GM23338 (cell line): Measurements from ENCODE around the gene GPT2. TPM values are rescaled to one million over a fixed set of nuclear protein-coding genes. Genes with fewer than 3 reads are reported as not detected.

Experiments used
- ATAC-seq: fragments of 200-7000 bp; cut with Tn5 transposase; 3 replicates; pipeline ENCODE4 v1.9.1; 2020
- DNase-seq: peaks from one replicate; pipeline ENCODE4 v3.0.0-alpha.2; 2015; ENCODE audit warnings: low spot score
- H2AFZ ChIP-seq: fragments of 200-600 bp; sonication (generic); 2 replicates; pipeline ENCODE4 v1.8.0; 2016; ENCODE audit warnings: antibody characterized with exemption, mild to moderate bottlenecking, moderate library complexity
- H3F3A ChIP-seq: fragments of 200-600 bp; sonication (generic); replicated peaks from 2 replicates; pipeline ENCODE4 v1.8.0; 2017; ENCODE audit warnings: antibody characterized with exemption, mixed run types, low read depth
- H3K27ac ChIP-seq: fragments of 200-600 bp; sonication (generic); 2 replicates; pipeline ENCODE4 v1.6.1; 2016; ENCODE audit warnings: low read depth
- H3K27me3 ChIP-seq: fragments of 200-600 bp; sonication (generic); 2 replicates; pipeline ENCODE4 v1.8.0; 2016; ENCODE audit warnings: mild to moderate bottlenecking, mixed run types, moderate library complexity; ENCODE audit not compliant: insufficient read depth
- H3K36me3 ChIP-seq: fragments of 200-600 bp; sonication (generic); 2 replicates; pipeline ENCODE4 v1.8.0; 2016; ENCODE audit warnings: mild to moderate bottlenecking; ENCODE audit not compliant: insufficient read depth
- H3K4me1 ChIP-seq: fragments of 200-600 bp; sonication (generic); 2 replicates; pipeline ENCODE4 v1.8.0; 2016; ENCODE audit warnings: mild to moderate bottlenecking, moderate library complexity; ENCODE audit not compliant: insufficient read depth
- H3K4me2 ChIP-seq: fragments of 200-600 bp; sonication (generic); 2 replicates; pipeline ENCODE4 v1.7.1; 2017; ENCODE audit warnings: mixed run types
- H3K4me3 ChIP-seq: fragments of 200-600 bp; sonication (generic); 2 replicates; pipeline ENCODE4 v1.6.1; 2016; ENCODE audit warnings: mixed run types
- H3K79me2 ChIP-seq: fragments of 200-600 bp; sonication (generic); replicated peaks from 2 replicates; pipeline ENCODE4 v1.8.0; 2017; ENCODE audit warnings: mild to moderate bottlenecking; ENCODE audit not compliant: insufficient read depth
- H3K9me2 ChIP-seq: fragments of 200-600 bp; sonication (generic); 2 replicates; pipeline ENCODE4 v1.8.0; 2017; ENCODE audit not compliant: insufficient read depth
- H4K20me1 ChIP-seq: fragments of 200-600 bp; sonication (generic); replicated peaks from 2 replicates; pipeline ENCODE4 v1.8.0; 2017; ENCODE audit warnings: mild to moderate bottlenecking; ENCODE audit not compliant: insufficient read depth
- H3K27ac Mint-ChIP-seq: 2 replicates; pipeline ENCODE4 v1.8.0; 2020; ENCODE audit warnings: inconsistent platforms, mild to moderate bottlenecking, moderate library complexity, mixed read lengths
- H3K27me3 Mint-ChIP-seq: 3 replicates; pipeline ENCODE4 v1.8.0; 2022; ENCODE audit warnings: low read depth, mild to moderate bottlenecking, moderate library complexity, mixed read lengths, inconsistent platforms; ENCODE audit not compliant: insufficient read depth, poor library complexity
- H3K36me3 Mint-ChIP-seq: 3 replicates; pipeline ENCODE4 v1.8.0; 2021; ENCODE audit warnings: low read depth, mild to moderate bottlenecking, inconsistent platforms, moderate library complexity, mixed read lengths
- H3K4me1 Mint-ChIP-seq: 3 replicates; pipeline ENCODE4 v1.8.0; 2020; ENCODE audit warnings: mild to moderate bottlenecking, inconsistent platforms, mixed read lengths
- H3K4me3 Mint-ChIP-seq: 3 replicates; pipeline ENCODE4 v1.8.0; 2021; ENCODE audit warnings: moderate library complexity, mild to moderate bottlenecking, inconsistent platforms, mixed read lengths
- H3K9me3 Mint-ChIP-seq: 3 replicates; pipeline ENCODE4 v1.8.0; 2020; ENCODE audit warnings: moderate library complexity, mild to moderate bottlenecking, inconsistent platforms, mixed read lengths
- CREB1 ChIP-seq: fragments of 250-450 bp; sonication (Bioruptor Pico); IDR thresholded peaks from 2 replicates; pipeline ENCODE4 v1.5.0; 2020; ENCODE audit warnings: low read depth, mild to moderate bottlenecking, moderate library complexity
- CTCF ChIP-seq, 2 experiments: fragments of 200-600 bp in 1 of 2; sonication (generic) in 1 of 2; conservative IDR thresholded peaks; 2 replicates each; pipeline versions ENCODE4 v1.5.1 to v1.6.1; 2016 to 2017; ENCODE audit warnings: antibody characterized with exemption in 2 of 2, low read depth in 2 of 2, mild to moderate bottlenecking in 2 of 2, moderate library complexity in 1 of 2
- EZH2 ChIP-seq: fragments of 200-600 bp; sonication (generic); IDR thresholded peaks from one replicate; pipeline ENCODE4 v1.8.0; 2017; ENCODE audit warnings: antibody characterized with exemption, mild to moderate bottlenecking, low read depth; ENCODE audit not compliant: unreplicated experiment
- EZH2phosphoT487 ChIP-seq: fragments of 200-600 bp; sonication (generic); IDR thresholded peaks from one replicate; pipeline ENCODE4 v1.8.1; 2018; ENCODE audit warnings: antibody characterized with exemption; ENCODE audit not compliant: unreplicated experiment
- JUNB ChIP-seq: IDR thresholded peaks from one replicate; pipeline ENCODE4 v1.6.1; 2016; ENCODE audit warnings: antibody characterized with exemption; ENCODE audit not compliant: unreplicated experiment
- NANOG ChIP-seq: IDR thresholded peaks from 2 replicates; pipeline ENCODE4 v1.6.1; 2016; ENCODE audit warnings: antibody characterized with exemption, borderline replicate concordance
- POLR2AphosphoS5 ChIP-seq: IDR thresholded peaks from 2 replicates; pipeline ENCODE4 v1.6.1; 2016; ENCODE audit warnings: antibody characterized with exemption, low read depth
- STAT1 ChIP-seq: IDR thresholded peaks from one replicate; pipeline ENCODE4 v1.6.1; 2016; ENCODE audit warnings: antibody characterized with exemption; ENCODE audit not compliant: unreplicated experiment
- ZNF331 ChIP-seq: fragments of 250-450 bp; sonication (Bioruptor Pico); IDR thresholded peaks from 2 replicates; pipeline ENCODE4 v1.5.0; 2020; ENCODE audit warnings: low read depth, mild to moderate bottlenecking, moderate library complexity
- ZNF462 ChIP-seq: fragments of 250-450 bp; sonication (Bioruptor Pico); IDR thresholded peaks from 2 replicates; pipeline ENCODE4 v1.5.0; 2020; ENCODE audit warnings: mild to moderate bottlenecking, moderate library complexity
- polyA plus RNA-seq: library from polyadenylated mRNA; unstranded; fragments of >200 nt; fragmentation: Nextera tagmentation; extraction: Ambion mirVana; gene quantifications from 2 replicates; pipeline ENCODE4 v1.2.1, GENCODE V29; 2016
- total RNA-seq: library from RNA; depleted of rRNA; stranded (reverse); fragments of >200 nt; shearing (Covaris generic); gene quantifications from 2 replicates; pipeline ENCODE4 v1.2.3, GENCODE V29; 2014
- TF ChIP-seq, protein P1 (sequence below): IDR thresholded peaks from one replicate; pipeline ENCODE4 v1.6.1; 2018; ENCODE audit warnings: antibody characterized with exemption; ENCODE audit not compliant: unreplicated experiment
- TF ChIP-seq, protein P2 (sequence below): IDR thresholded peaks from 2 replicates; pipeline ENCODE4 v1.6.1; 2016; ENCODE audit warnings: antibody characterized with exemption

GPT2 gene
- total and polyA plus RNA-seq, 2 experiments from 2014 or later: 48.5 to 81.0 TPM

DNA sequence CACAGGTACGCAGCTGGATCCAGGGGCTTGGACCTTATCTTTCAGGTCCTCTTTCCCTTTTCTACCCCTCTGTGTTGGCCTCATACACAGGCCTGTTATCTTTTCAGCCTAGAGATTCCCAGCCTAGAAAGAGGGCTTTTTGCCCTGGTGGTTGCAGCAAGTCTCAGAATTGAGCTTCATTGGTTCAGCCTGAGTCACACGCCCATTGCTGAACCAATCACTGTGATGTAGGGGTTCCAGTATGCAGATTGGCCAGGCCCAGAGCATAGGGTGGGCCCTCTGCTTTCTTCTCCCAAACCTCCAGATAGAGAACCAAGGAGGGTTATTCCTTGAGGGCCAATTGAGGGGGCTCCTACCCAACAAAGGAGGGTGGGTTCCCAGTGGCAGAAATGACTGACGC is 32.8 kb downstream of the GPT2 start:
- Histone ChIP-seq H3K79me2 (peaks cover 3% of the 10 kb centered on the region; the same call in 1 of the 2 replicates), H4K20me1 (peaks cover 4% of the 10 kb centered on the region), H3F3A (peaks cover 8% of the 10 kb centered on the region; the same call in 1 of the 2 replicates), H2AFZ (no peak overlapping the region), H3K4me1 (no peaks in the 10 kb centered on the region), H3K27ac (no peak overlapping the region), H3K4me2 (no peak overlapping the region), H3K9me2 (no peaks in the 10 kb centered on the region), H3K4me3 (no peak overlapping the region), H3K36me3 (peaks cover 28% of the 10 kb centered on the region), H3K27me3 (no peaks in the 10 kb centered on the region)
- H3K4me1 Mint-ChIP-seq: peaks cover 2% of the 10 kb centered on the region; the same call in 1 of the 3 replicates
- no peak overlapping the region for H3K4me3 Mint-ChIP-seq
- peak; percentile 75 for ATAC-seq
- peaks cover 98% of the 10 kb centered on the region for H3K36me3 Mint-ChIP-seq
- TF ChIP-seq CTCF (conservative IDR thresholded peaks at IDR 0.05; ENCODE audit: low read depth in 2 of 2): no peak
- TF ChIP-seq STAT1: no peak
- TF ChIP-seq POLR2AphosphoS5: no peak
- no peak for TF ChIP-seq EZH2phosphoT487
- TF ChIP-seq NANOG: no peak
- no peak for TF ChIP-seq ZNF331 (CRISPR knock-in tag)
- TF ChIP-seq, protein P1, sequence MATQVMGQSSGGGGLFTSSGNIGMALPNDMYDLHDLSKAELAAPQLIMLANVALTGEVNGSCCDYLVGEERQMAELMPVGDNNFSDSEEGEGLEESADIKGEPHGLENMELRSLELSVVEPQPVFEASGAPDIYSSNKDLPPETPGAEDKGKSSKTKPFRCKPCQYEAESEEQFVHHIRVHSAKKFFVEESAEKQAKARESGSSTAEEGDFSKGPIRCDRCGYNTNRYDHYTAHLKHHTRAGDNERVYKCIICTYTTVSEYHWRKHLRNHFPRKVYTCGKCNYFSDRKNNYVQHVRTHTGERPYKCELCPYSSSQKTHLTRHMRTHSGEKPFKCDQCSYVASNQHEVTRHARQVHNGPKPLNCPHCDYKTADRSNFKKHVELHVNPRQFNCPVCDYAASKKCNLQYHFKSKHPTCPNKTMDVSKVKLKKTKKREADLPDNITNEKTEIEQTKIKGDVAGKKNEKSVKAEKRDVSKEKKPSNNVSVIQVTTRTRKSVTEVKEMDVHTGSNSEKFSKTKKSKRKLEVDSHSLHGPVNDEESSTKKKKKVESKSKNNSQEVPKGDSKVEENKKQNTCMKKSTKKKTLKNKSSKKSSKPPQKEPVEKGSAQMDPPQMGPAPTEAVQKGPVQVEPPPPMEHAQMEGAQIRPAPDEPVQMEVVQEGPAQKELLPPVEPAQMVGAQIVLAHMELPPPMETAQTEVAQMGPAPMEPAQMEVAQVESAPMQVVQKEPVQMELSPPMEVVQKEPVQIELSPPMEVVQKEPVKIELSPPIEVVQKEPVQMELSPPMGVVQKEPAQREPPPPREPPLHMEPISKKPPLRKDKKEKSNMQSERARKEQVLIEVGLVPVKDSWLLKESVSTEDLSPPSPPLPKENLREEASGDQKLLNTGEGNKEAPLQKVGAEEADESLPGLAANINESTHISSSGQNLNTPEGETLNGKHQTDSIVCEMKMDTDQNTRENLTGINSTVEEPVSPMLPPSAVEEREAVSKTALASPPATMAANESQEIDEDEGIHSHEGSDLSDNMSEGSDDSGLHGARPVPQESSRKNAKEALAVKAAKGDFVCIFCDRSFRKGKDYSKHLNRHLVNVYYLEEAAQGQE: no peak
- TF ChIP-seq CREB1 (CRISPR knock-in tag): no peak
- TF ChIP-seq, protein P2, sequence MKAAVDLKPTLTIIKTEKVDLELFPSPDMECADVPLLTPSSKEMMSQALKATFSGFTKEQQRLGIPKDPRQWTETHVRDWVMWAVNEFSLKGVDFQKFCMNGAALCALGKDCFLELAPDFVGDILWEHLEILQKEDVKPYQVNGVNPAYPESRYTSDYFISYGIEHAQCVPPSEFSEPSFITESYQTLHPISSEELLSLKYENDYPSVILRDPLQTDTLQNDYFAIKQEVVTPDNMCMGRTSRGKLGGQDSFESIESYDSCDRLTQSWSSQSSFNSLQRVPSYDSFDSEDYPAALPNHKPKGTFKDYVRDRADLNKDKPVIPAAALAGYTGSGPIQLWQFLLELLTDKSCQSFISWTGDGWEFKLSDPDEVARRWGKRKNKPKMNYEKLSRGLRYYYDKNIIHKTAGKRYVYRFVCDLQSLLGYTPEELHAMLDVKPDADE: no peak
- no peak for TF ChIP-seq JUNB
- TF ChIP-seq EZH2: no peak
- TF ChIP-seq ZNF462 (CRISPR knock-in tag): no peak
- no peaks in the 10 kb centered on the region; the same call in 2 of the 3 replicates for H3K9me3 Mint-ChIP-seq
- peaks cover 30% of the 10 kb centered on the region for H3K27me3 Mint-ChIP-seq
- H3K27ac Mint-ChIP-seq: no peak overlapping the region
- DNase-seq: no peak
